Measurements from ENCODE around the gene G6PD.
"Not testable (repeated sequence)": the region's sequence is repeated elsewhere in the genome, so short reads cannot be mapped to it uniquely, and the experiment has no call there.

Gene G6PD

DNA sequence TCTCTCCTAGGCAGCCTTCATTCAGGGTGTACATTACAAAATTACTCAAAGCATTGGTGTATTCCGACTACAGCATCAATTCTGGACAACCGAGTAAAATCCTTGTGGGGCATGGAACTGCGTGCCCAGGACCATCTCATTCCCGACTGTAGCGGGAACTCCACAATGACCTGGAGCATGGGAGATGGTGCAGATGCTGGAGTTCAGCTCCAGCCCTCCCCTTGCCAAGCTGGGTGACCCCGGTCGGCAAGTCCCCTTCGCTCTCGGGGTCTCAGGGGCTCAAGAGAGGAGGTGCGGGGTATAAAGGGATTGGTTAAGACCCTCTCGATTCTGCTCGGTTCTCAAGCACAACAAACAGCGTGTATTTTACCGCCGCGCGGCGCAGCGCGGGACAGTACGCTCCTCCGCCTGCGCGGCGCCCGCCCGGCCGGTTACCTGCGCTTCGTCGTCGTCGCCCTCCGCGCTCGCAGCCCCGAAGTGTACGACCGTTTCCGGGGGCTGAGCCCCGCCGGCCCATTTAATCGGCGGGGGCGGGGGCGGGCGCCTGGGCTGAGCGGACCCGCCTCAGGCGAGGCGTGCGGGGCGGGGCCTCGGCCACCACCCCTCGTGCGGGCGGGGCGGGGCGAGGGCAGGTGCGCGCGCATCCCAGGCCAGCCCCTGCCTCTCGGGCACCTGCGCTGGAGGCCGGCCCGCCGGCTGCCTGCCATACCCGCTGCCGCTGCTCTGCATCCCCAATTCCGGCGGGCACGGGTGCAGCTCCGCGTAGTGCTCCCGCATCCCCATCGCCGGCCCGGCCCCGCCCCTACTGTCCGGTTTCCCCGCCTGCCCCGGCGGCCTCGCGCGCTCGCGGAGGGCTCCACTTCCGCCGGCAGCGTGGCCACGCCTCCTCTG lies at the start of gene G6PD:
Gene G6PD, minus strand, starts transcription at position 493 of the 891 bp plus-strand sequence. CDS start 691 bp downstream, outside the sequence.
- DNase-seq (ENCODE audit: low read depth, low spot score): no peak

DNA sequence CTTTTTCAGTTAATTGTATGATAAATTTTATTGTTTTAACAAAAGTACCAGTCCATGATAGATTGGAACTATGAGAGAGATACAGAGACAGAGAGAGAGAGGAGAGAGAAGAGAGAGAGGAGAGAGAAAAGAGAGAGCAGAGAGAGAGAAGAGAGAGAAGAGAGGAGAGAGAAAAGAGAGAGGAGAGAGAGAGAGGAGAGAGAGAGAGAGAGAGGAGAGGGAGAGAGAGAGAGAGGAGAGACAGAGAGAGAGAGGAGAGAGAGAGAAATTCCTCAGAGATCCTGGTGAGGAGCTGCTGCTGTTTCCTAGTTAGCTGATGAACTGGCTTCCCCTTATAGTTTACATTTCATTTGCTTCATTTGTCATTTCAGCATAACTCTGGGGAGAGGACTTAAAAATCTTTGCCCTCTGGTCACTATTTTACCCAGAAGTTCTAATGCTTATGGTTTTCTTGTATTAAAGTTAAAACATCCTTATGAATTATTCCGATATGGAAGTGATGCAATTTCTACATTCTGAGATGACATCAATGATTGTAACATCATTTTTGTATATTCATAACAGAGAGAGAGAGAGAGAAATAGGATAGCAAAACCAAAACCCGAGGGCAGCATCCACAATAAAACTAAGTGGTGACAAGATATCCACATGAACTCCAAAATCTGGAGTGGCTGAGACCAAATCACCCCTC lies 49.1 kb upstream of the G6PD start:
- no peak for DNase-seq (ENCODE audit: low read depth, low spot score)

DNA sequence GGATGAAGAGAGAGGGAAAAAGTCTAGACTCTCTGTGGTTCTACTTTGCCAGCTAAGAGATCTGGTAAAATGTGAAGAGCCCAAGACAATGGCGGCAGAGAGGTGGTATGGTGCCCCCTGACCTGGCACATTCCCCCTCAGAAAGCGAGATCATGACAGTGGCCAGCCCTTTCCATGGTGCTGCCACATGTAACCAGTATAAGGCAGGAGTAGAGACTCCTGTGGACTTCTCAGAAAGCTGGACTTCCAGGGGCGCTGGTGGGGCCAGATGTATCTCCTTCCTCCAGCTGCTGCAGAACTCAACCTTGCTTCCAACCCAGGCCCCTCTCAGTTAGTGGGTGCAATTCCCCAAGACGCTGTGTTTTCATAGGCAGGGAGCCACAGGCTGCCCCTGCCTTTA lies 47.8 kb upstream of the G6PD start:
- no peak for DNase-seq (ENCODE audit: low read depth, low spot score)

DNA sequence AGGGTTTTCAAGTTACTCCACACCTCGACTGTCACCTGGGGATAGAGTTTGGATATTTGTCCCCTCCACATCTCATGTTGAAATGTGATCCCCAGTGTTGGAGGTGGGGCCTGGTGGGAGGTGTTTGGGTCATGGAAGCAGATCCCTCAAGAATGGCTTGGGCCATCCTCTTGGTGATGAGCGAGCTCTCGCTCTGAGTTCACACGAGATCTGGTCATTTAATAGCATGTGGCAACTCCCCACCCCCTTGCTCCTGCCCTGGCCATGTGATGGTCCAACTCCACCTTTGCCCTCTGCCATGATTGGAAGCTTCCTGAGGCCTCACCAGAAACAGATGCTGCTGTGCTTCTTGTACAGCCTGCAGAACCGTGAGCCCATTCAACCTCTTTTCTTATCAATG lies 46.6 kb upstream of the G6PD start:
- no peak for DNase-seq (ENCODE audit: low read depth, low spot score)

DNA sequence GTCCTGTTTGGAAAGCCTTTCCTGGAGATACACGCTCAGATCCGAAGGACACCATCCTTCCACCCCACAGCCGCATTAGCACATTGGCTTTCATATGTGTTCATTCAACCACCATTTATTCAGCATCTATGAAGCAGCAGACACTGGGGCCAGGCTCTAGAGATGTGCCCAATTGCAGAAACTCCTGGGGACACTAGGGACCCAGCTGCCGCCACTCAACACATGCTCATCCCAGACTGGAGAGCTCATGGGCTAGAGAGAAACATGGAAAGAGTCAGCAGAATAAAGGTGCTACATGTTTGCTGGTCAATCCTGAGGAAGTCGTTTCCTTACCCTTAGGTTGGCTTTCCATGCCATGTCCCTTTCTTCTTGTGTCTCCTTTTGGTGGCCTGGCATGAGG lies 45.9 kb upstream of the G6PD start:
- DNase-seq (ENCODE audit: low read depth, low spot score): no peak

DNA sequence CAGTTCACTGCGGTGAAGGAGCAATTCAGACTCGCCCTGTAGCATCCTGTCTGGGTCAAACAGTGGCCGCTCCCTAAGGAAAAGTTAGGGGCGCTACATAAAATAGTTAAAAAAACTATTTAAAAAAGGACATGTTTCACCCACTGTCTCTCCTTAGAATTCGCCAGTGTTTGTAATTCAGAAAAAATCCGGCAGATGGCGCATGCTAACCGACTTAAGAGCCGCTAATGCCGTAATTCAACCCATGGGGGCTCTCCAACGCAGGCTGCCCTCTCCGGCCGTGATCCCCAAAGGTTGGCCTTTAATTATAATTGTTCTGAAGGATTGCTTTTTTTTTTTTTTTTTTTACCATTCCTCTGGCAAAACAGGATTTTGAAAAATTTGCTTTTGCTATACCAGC lies 43.8 kb upstream of the G6PD start:
- not testable (repeated sequence) for DNase-seq (ENCODE audit: low read depth, low spot score)

DNA sequence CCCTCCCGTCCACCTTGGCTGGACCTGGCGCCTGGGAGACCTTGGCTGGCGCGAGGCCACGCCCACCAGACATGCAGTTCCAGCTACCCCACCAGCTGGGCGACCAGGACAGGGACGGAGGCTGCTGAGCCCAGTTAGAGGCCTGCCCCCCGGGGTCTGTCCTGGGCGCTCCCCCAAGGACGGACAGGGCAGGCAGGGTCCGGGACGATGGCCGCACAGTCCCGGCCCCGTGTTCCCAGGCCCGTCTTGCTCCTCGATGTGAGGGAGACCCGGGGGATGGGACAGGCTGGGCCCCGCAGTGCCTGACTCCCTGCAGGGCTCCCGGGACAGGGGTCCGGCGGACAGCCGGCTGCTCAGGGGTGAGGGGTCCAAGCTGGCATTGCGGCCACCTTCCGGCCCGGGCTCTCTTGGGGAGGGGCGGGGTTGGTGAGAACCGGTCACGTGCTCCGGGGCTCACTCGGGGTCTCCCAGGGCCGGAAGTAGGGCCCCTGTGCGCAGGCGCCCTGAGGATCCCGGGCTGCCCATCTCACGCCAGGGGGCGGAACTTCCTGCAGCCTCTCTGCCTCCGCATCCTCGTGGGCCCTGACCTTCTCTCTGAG lies 38.0 kb upstream of the G6PD start, which contains the start of gene CTAG1A:
Gene CTAG1A, plus strand, starts transcription at position 549 of the 599 bp plus-strand sequence. CDS start 74 bp downstream, outside the sequence.
- not testable (repeated sequence) for DNase-seq (ENCODE audit: low read depth, low spot score)

DNA sequence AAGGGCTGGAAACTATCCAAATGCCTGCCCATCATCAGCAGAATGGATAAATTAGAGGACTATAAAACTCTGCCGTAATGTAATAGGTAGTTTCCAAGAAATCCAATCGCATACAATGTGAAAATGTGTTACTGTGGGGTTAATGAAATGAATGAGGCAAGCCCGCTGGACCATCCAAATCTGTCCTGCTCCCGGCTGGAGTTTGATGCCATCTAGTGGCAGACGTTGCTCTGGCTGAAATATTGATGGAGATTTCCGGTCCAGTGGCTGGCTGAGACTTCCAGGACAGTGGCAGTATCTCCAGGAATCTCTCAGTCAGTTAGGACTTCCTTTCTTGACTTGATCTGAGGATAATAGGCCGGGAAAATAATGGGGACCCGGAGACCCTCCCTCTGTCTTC lies 36.3 kb upstream of the G6PD start:
- not testable (repeated sequence) for DNase-seq (ENCODE audit: low read depth, low spot score)

DNA sequence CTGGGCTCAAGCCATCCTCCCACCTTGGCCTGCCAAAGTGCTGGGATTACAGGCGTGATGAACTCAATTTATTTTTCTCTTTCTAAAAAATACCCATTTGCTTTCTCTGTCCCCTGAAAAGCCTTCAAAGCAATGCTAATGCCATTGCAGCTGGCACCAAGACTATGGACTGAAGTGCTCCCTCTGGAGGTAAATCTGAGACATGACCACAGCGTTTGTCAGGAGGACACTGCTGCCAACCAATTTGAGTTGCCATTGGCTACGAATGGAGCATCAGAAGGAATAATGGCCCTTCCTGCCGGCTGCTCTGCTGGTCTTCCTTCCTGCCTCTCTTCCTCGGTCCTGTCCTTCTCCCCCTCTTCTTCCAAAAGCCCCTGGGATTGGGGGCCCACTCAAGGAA lies 28.4 kb upstream of the G6PD start:
- DNase-seq (ENCODE audit: low read depth, low spot score): not testable (repeated sequence)

DNA sequence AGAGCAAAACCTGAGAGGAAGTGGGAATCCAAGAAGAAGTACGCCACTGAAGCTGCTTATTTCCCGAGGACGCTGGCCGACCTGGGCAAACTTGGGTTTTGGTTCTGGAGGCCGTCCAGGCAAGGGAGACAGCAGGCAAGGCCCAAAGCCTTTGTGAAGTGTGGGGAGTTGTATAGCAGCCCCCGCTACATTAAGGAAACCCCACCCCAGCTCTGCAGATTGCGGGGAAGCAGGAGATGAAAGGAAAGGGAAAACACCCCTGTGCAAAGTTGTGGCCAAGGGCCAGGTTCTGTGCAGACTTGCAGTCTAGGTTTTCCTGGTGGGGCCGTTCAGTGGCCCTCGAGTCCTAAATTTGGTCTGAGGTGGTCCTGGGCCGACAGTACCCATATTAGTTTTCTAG lies 26.4 kb upstream of the G6PD start:
- not testable (repeated sequence) for DNase-seq (ENCODE audit: low read depth, low spot score)

DNA sequence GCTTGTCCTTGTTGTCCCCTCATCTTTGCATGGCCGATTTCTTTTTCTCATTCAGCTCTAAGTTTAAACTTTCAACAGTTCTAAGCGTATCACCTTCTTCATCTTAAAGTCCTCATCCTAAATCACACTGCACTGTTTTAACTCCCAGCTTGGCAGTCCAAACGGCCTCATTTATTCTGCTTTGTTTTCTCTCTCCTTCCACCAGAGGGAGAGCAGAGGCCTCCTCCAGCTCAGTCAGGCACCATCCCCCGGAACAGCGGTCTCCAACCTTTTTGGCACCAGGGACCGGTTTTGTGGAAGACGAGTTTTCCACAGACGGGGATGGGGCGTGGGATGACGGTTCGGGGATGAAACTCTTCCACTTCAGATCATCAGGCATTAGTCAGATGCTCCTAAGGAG lies 23.7 kb upstream of the G6PD start:
- not testable (repeated sequence) for DNase-seq (ENCODE audit: low read depth, low spot score)

DNA sequence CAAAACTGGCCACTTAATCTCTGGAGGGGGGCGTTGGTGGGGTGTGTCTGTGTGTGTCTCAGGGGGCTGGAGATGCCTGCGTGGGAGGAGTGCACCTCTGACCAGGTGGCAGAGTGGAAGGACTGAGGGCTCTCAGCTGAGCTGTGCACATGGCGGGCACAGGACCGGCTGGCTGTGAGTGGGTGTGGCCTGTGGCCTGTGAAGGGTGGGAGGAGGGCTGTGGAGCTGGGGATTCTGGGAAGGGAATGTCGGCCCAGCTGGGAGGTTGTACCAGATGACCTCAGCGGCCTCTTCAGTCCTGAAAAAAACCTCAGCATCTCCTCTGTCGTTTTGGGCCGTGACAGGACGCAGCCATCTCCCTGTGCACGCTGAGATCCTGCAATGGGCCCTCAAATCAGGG lies 15.6 kb upstream of the G6PD start:
- not testable (repeated sequence) for DNase-seq (ENCODE audit: low read depth, low spot score)

DNA sequence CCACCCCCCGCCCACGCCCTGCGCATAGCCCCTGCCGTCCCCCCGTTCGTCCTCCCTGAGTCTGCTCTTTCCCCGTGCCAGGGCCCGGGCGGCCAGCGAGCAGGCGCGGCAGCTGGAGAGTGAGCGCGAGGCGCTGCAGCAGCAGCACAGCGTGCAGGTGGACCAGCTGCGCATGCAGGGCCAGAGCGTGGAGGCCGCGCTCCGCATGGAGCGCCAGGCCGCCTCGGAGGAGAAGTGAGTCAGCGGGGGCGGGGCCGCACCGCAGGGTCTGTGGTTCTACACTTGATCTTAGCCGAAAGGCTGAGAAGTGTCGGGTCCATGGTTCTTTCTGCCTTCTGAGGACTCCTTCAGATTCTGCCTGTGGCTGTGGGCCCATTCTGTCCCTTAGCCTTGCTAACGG lies 13.7 kb upstream of the G6PD start:
- not testable (repeated sequence) for DNase-seq (ENCODE audit: low read depth, low spot score)

DNA sequence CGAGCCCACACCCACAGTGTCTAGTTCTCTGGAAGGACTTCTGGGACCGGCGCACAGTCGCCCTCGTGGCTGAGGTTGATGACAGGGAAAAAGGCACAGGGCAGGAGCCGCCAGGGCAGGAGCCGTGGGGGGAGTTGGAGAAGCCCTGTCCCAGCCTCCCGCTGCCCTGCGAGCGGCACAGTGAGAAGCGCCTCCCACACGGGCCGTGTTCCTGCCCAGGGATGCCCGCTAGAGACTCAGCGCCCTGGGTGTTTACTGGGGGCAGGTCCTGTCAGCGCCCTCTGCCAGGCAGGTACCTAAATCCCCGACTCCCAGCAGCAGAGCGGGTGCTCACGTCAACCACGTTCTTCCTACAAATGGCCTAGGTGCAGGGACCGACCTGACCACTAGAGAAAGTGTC lies 12.2 kb upstream of the G6PD start:
- DNase-seq (ENCODE audit: low read depth, low spot score): not testable (repeated sequence)

DNA sequence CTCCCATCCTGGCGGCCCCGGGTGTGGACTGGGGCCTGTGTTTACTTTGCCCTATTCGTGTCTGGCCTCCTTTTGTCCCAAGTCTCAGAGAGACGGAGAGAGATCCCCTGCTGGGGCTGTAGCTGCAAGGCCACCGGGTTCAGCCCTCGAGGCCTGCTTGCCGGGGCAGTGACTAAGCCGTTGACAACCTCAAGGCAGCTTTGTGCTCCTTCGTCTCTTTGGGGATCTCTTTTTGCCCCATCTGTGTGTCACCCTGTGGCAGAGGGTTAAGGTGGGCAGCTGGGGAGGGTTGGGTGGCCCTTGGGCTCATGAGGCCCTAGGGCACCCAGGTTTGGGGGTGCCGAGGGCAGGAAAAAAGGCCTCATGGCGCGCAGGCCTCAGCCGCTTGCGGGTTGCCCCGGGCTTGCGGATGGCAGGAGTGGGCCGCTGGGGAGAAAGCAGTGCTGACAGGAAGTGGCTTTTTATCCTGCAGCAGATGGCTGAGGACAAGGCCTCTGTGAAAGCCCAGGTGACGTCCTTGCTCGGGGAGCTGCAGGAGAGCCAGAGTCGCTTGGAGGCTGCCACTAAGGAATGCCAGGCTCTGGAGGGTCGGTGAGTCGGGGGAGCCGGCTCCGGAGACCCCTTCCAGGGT lies 11.5 kb upstream of the G6PD start:
- DNase-seq (ENCODE audit: low read depth, low spot score): not testable (repeated sequence)

DNA sequence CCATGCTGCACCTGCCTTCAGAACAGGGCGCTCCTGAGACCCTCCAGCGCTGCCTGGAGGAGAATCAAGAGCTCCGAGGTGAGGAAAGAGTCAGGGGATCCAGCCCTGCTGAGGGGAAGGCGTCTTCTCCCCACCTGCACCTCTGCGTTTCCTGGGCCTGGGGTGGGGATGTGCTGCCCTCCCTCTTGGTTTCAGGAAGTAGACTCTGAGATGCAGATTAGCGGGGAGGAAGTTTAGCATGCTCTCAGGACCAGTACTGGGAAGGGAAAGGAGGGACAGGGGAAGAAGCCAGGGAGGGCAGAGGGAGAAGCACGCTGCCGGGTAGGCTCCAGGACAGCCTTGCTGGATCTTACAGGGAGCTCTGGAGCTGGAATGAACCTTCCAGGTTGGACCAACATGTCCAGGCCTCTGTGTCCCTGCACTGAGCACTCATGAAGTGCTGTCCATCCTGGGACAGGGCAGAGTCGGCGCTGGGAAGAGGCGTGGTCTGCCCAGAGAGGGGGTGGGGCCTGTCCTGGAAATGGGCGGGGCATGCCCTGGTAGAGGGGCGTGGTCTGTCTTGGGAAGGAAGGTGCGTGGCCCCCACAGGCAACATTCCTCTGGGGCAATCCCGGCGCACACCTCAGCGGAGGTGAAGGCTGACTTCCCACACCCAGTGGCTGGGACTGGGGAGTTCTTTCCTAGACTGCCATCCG lies 5.6 kb upstream of the G6PD start:
- not testable (repeated sequence) for DNase-seq (ENCODE audit: low read depth, low spot score)

DNA sequence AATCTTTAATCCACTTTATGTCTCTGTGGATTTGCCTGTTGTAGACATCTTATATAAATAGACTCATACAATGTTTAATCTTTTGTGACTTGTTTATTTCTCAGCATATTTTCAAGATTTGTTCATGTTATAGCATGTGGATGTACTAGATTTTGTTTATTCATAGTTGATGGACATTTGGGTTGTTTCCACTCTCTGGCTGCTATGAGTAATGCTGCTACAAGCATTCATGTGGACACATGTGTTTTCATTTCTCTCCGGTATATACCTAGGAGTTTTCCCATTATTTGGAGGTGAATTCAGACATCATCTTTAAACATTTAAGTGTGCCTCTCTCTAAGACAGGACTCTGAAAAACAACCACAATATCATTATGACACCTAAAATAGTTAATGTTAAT lies 3.1 kb upstream of the G6PD start:
- DNase-seq (ENCODE audit: low read depth, low spot score): no peak

DNA sequence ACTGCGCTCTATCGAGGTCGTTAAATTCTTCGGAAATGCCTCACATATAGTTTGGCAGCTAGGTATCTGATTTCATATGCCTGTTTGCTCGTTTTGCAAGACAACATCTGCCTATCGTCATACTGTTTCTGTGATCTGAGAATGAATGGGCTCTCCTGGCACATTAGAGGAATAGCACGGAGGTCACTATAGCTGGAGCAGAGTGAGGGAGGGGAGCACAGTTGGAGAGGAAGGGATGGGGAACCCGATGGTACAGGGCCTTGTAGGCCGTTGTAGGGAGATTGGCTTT lies 1.3 kb upstream of the G6PD start:
- no peak for DNase-seq (ENCODE audit: low read depth, low spot score)

DNA sequence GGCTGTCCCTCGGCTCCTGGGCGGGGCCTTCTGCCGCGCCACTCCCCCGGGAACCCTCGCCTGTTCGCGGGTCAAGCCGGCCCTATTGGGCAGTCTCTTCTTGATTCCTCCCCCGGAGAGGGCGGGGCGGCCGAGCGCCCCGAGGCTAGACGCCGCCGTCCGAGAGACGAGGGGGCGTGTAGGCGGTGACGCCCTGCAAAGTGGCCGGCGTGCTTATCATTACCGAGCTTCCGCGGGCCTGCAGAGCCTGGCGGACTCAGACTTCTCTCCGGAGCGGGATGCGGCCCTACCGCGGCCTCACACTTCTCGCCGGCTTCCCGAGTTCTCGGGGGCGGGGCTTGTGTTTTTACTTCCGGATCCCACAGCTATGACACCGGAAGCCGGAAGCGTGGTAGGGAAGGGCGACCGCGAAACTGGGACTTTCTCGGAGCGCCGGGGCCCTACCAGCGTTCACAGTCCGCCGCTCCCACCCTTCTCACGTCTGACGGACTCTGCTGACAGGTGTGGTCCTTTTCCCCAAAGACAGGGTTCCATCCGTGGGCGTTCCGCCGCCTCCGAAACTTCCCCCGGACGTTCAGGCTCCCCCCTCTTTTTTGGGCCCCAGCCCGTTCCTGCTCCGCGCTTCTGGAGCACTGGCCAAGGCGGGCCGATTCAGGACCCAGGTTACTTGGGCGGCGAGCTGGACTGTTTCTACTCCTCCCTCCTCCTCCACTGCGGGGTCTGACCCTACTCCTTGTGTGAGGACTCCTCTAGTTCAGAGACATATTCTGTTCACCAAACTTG lies 790 bp upstream of the G6PD start, which contains the start of gene IKBKG:
Gene IKBKG, plus strand, starts transcription at position 376 of the 783 bp plus-strand sequence. CDS start 4,383 bp downstream, outside the sequence.
- DNase-seq (ENCODE audit: low read depth, low spot score): peak; percentile 75

DNA sequence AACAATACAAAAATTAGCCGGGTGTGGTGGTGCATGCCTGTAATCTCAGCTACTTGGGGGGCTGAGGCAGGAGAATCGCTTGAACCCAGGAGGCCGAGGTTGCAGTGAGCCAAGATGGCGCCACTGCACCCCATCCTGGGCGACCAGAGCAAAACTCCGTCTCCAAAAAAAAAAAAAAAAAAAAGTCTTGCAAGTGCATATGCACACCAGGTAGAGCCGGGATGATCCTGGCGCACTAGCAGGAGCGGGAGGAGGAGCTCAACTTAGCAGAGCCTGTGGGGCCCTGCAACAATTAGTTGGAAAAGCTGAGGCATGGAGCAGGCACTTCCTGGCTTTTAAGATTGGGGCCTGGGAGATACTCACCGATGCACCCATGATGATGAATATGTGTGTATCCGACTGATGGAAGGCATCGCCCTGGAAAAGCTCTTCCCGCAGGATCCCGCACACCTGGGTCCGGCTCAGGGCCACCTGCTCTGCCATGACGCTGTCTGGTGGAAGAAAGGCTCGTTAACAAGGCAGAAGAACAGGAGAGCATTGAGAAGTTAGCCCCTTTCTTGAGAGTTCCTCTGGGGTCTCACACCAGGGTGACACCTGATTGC lies 872 bp downstream of the G6PD start:
- DNase-seq (ENCODE audit: low read depth, low spot score): no peak

Data from brain pericyte (primary cell).